Panc1 (cell line): ENCODE data around the gene MYH11. TPM values are rescaled to one million over a fixed set of nuclear protein-coding genes. Genes with fewer than 3 reads are reported as not detected.

Source experiments
- ATAC-seq: fragments of 200-7000 bp; cut with Tn5 transposase; 2 replicates; pipeline ENCODE4 v1.9.1; 2020; ENCODE audit warnings: mild to moderate bottlenecking, moderate library complexity
- BruUV-seq: library from RNA; stranded (reverse); fragments of 400-500 nt; replicated peaks from 2 replicates; lab custom pipeline; 2021; lab: Mats Ljungman, UMichigan
- CTCF ChIA-PET: fragments of 300-600 bp; sonication (Branson Sonifier 250); formaldehyde crosslinking; loops from one replicate; lab custom pipeline; 2022; ENCODE audit warnings: antibody characterized with exemption; lab: Charles Lee
- POLR2A ChIA-PET: fragments of 300-600 bp; sonication (Branson Sonifier 250); formaldehyde crosslinking; loops from one replicate; lab custom pipeline; 2022; ENCODE audit warnings: antibody characterized with exemption; lab: Charles Lee
- DNase-seq: peaks from one replicate; pipeline ENCODE4 v3.0.0-alpha.2; 2010; ENCODE audit warnings: low read depth, low spot score
- H3K27ac ChIP-seq: 2 replicates; pipeline ENCODE4 v1.5.1; 2011; ENCODE audit warnings: mild to moderate bottlenecking, low read length, inconsistent platforms
- H3K27me3 ChIP-seq: fragments of 200-500 bp; sonication (Bioruptor generic); 2 replicates; pipeline ENCODE4 v1.6.0; 2014; ENCODE audit warnings: low read length, inconsistent platforms; ENCODE audit not compliant: control insufficient read depth, insufficient read depth
- H3K36me3 ChIP-seq: fragments of 200-500 bp; sonication (Bioruptor generic); 2 replicates; pipeline ENCODE4 v1.5.1; 2014; ENCODE audit warnings: inconsistent platforms, mild to moderate bottlenecking, low read length, moderate library complexity; ENCODE audit not compliant: control insufficient read depth, insufficient read depth
- H3K4me1 ChIP-seq: 2 replicates; pipeline ENCODE4 v1.5.1; 2011; ENCODE audit warnings: inconsistent platforms, mild to moderate bottlenecking, low read length, moderate library complexity; ENCODE audit not compliant: control insufficient read depth, insufficient read depth
- H3K4me3 ChIP-seq, 2 experiments: 2 replicates each; pipeline ENCODE4 v1.5.1; 2011 to 2012; ENCODE audit warnings: low read depth in 2 of 2, low read length in 2 of 2, mild to moderate bottlenecking in 2 of 2, inconsistent platforms in 1 of 2, moderate library complexity in 1 of 2
- H3K9me3 ChIP-seq: fragments of 200-500 bp; sonication (Bioruptor generic); 2 replicates; pipeline ENCODE4 v1.5.1; 2014; ENCODE audit warnings: low read depth, mild to moderate bottlenecking, inconsistent platforms, low read length, moderate library complexity; ENCODE audit not compliant: control insufficient read depth, insufficient read depth
- CTCF ChIP-seq: fragments of 450-650 bp; IDR thresholded peaks from 2 replicates; pipeline ENCODE4 v1.5.1; 2017; ENCODE audit warnings: mild to moderate bottlenecking
- POLR2AphosphoS5 ChIP-seq: IDR thresholded peaks from 2 replicates; pipeline ENCODE4 v1.6.1; 2012; ENCODE audit warnings: mild to moderate bottlenecking, low read depth, low read length, moderate library complexity
- SIN3A ChIP-seq: IDR thresholded peaks from 2 replicates; pipeline ENCODE4 v1.6.1; 2012; ENCODE audit warnings: low read depth, mild to moderate bottlenecking, low read length, moderate library complexity, borderline replicate concordance; ENCODE audit not compliant: insufficient read depth
- TCF7L2 ChIP-seq: IDR thresholded peaks from 2 replicates; pipeline ENCODE4 v1.6.1; 2011; ENCODE audit warnings: mild to moderate bottlenecking, low read depth, low read length, inconsistent platforms
- in situ Hi-C: cut with HindIII; loops from 2 replicates; pipeline ENCODE4 v1.10.0; 2016; ENCODE audit warnings: low sequenced_read_pairs, low pct_unique_long_range_greater_than_20kb
- intact Hi-C: fragments of 100-400 bp; cut with micrococcal nuclease; formaldehyde crosslinking; loops from one replicate; pipeline ENCODE4 v1.10.0; 2022; ENCODE audit not compliant: unreplicated experiment
- total RNA-seq: library from RNA; stranded (reverse); gene quantifications from one replicate; pipeline ENCODE4 v1.2.1, GENCODE V29; 2021; ENCODE audit not compliant: unreplicated experiment
- TF ChIP-seq, protein P1 (sequence below), 2 experiments: IDR thresholded peaks; 2 replicates each; pipeline ENCODE4 v1.6.1; 2011 to 2012; ENCODE audit warnings: low read depth in 2 of 2, control low read depth in 1 of 2, low read length in 1 of 2, mild to moderate bottlenecking in 1 of 2, moderate library complexity in 1 of 2; ENCODE audit not compliant: insufficient read depth in 1 of 2

The MYH11 gene
- total RNA-seq, 1 experiment from 2014 or later: 0.51 TPM

GRCh38 chr16:15903960-15904359 lies 47.1 kb upstream of the MYH11 start:
- no TSS peak for BruUV-seq
- TF ChIP-seq, protein P1, sequence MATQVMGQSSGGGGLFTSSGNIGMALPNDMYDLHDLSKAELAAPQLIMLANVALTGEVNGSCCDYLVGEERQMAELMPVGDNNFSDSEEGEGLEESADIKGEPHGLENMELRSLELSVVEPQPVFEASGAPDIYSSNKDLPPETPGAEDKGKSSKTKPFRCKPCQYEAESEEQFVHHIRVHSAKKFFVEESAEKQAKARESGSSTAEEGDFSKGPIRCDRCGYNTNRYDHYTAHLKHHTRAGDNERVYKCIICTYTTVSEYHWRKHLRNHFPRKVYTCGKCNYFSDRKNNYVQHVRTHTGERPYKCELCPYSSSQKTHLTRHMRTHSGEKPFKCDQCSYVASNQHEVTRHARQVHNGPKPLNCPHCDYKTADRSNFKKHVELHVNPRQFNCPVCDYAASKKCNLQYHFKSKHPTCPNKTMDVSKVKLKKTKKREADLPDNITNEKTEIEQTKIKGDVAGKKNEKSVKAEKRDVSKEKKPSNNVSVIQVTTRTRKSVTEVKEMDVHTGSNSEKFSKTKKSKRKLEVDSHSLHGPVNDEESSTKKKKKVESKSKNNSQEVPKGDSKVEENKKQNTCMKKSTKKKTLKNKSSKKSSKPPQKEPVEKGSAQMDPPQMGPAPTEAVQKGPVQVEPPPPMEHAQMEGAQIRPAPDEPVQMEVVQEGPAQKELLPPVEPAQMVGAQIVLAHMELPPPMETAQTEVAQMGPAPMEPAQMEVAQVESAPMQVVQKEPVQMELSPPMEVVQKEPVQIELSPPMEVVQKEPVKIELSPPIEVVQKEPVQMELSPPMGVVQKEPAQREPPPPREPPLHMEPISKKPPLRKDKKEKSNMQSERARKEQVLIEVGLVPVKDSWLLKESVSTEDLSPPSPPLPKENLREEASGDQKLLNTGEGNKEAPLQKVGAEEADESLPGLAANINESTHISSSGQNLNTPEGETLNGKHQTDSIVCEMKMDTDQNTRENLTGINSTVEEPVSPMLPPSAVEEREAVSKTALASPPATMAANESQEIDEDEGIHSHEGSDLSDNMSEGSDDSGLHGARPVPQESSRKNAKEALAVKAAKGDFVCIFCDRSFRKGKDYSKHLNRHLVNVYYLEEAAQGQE (IDR thresholded peaks at IDR 0.05; ENCODE audit: insufficient read depth in 1 of 2, low read depth in 2 of 2, low read length in 1 of 2): no peak
- TF ChIP-seq CTCF (no peak), TCF7L2 (no peak), SIN3A (no peak), POLR2AphosphoS5 (no peak)
- intact Hi-C loops (no loop called here), in situ Hi-C loops (no loop called here)
- no peak for DNase-seq
- Histone ChIP-seq H3K27ac (no peak overlapping the region), H3K36me3 (no peaks in the 10 kb centered on the region), H3K4me1 (peaks cover 20% of the 10 kb centered on the region), H3K27me3 (no peaks in the 10 kb centered on the region), H3K9me3 (no peaks in the 10 kb centered on the region), H3K4me3 (no peak overlapping the region)
- ATAC-seq: no peak
- CTCF ChIA-PET: no interaction called here
- POLR2A ChIA-PET: no interaction called here

- intact Hi-C loops: no loop called here
- DNase-seq (no peak), ATAC-seq (no peak)
- no TSS peak for BruUV-seq
- POLR2A ChIA-PET: no interaction called here
- Histone ChIP-seq H3K4me3 (no peak overlapping the region), H3K27me3 (no peaks in the 10 kb centered on the region), H3K9me3 (no peaks in the 10 kb centered on the region), H3K27ac (peak overlapping the region; percentile 80), H3K4me1 (peaks cover 29% of the 10 kb centered on the region), H3K36me3 (no peaks in the 10 kb centered on the region)
- no peak for TF ChIP-seq TCF7L2
- TF ChIP-seq POLR2AphosphoS5: no peak
- no peak for TF ChIP-seq SIN3A
- no peak for TF ChIP-seq CTCF
- TF ChIP-seq, protein P1 (IDR thresholded peaks at IDR 0.05; ENCODE audit: insufficient read depth in 1 of 2, low read depth in 2 of 2, low read length in 1 of 2): no peak
- in situ Hi-C loops: no loop called here
- CTCF ChIA-PET: interaction anchor here (1.1 kb wide), 1 partner anchor 12 kb away, joined by 4 read pairs; the partner anchor contains the start of gene CEP20
These were observed 44.2 kb upstream of the MYH11 start for GRCh38 chr16:15900901-15901500.
